MM.1S (cell line): ENCODE data around the gene COL12A1.

Experiments used
- CTCF ChIP-seq: fragments of 300-600 bp; sonication (generic); IDR thresholded peaks from 2 replicates; pipeline ENCODE4 v1.5.1; 2016; ENCODE audit warnings: antibody characterized with exemption, low read length, mixed read lengths
- EZH2 ChIP-seq: fragments of 300-600 bp; sonication (generic); optimal IDR thresholded peaks from 2 replicates; pipeline ENCODE3; 2017; ENCODE audit warnings: low read depth, mild to moderate bottlenecking, antibody characterized with exemption, low read length, mixed read lengths

GRCh38 chr6:75166773-75167172 lies 39.1 kb downstream of the COL12A1 start:
- no peak for TF ChIP-seq CTCF
- no peak for TF ChIP-seq EZH2
